ENCODE measurements around the gene SAMD4B. TPM values are rescaled to one million over a fixed set of nuclear protein-coding genes. Genes with fewer than 3 reads are reported as not detected.

Gene SAMD4B
- total and polyA plus RNA-seq, 2 donors from 2014 or later = 92.9 to 100 TPM

DNA sequence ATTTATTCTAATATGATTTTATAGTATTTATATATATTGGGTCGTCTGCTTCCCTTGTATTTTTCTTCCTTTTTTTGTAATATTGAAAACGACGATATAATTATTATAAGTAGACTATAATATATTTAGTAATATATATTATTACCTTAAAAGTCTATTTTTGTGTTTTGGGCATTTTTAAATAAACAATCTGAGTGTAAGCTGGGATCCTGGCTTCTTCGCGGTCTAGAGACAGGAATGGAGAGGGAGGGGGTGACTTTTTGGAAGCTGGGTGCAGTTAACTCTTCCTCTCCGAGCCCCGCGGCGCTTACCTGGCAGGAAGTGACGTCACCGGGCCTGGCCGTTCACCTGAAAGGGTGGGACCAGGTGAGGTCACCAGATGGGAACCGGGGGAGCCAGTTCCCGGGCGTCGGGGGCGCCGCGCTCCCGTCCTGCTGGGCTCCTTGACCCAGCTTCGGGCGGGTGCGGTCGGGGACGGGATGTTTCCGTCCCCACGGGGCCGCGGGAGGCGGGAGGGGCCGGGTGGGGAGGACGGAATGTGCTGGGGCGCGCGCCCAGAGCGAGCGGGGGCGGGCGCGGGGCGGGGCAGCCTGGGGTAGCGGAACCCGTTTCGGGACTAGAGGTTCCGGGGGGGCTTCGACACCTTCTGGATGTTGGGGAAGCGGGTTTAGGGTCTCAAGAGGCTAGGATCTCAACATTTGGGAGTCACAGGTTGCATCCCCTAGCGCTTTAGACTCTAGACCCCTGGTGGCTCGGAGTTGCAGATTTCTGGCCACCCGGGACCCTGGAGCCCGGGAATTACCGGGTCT is 67.2 kb downstream of the SAMD4B start:
- DNase-seq = peak; percentile 85 to 98 (median 92)
- TF ChIP-seq, protein P1, sequence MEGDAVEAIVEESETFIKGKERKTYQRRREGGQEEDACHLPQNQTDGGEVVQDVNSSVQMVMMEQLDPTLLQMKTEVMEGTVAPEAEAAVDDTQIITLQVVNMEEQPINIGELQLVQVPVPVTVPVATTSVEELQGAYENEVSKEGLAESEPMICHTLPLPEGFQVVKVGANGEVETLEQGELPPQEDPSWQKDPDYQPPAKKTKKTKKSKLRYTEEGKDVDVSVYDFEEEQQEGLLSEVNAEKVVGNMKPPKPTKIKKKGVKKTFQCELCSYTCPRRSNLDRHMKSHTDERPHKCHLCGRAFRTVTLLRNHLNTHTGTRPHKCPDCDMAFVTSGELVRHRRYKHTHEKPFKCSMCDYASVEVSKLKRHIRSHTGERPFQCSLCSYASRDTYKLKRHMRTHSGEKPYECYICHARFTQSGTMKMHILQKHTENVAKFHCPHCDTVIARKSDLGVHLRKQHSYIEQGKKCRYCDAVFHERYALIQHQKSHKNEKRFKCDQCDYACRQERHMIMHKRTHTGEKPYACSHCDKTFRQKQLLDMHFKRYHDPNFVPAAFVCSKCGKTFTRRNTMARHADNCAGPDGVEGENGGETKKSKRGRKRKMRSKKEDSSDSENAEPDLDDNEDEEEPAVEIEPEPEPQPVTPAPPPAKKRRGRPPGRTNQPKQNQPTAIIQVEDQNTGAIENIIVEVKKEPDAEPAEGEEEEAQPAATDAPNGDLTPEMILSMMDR (IDR thresholded peaks at IDR 0.05; ENCODE audit: borderline replicate concordance, extremely low read depth, insufficient read depth) = no peak
- intact Hi-C loops (cut with DNase I) = no loop called here

GRCh38 chr19:39410017-39410830 is 68.0 kb downstream of the SAMD4B start:
- Histone ChIP-seq H3K9me3 (ENCODE audit: control insufficient read depth in 2 of 3, insufficient read depth in 1 of 3, low read length in 3 of 3) (no peaks in the 10 kb centered on the region), H3K9ac (ENCODE audit: low read length in 3 of 3) (peak overlapping the region; percentile 38 to 77 (median 49)), H3K4me1 (ENCODE audit: control insufficient read depth in 2 of 3, insufficient read depth in 2 of 3, low read depth in 1 of 3, low read length in 3 of 3) (peaks cover 14 to 28% (median 24%) of the 10 kb centered on the region in 3 donors), H3K27ac (ENCODE audit: low read depth in 2 of 2, low read length in 2 of 2) (peak overlapping the region; percentile 95 to 98), H3K27me3 (ENCODE audit: control insufficient read depth, insufficient read depth, low read length) (no peaks in the 10 kb centered on the region), H3K36me3 (ENCODE audit: control insufficient read depth in 2 of 3, insufficient read depth in 3 of 3, low read length in 3 of 3) (peaks cover 0 to 22% (median 6%) of the 10 kb centered on the region in 3 donors), H3K4me3 (ENCODE audit: low read length in 3 of 3) (peak overlapping the region; percentile 66 to 99 (median 66))
- FAIRE-seq (no peak), DNase-seq (peak; percentile 60 to 97 (median 82))
- TF ChIP-seq, protein P1 (IDR thresholded peaks at IDR 0.05; ENCODE audit: borderline replicate concordance, extremely low read depth, insufficient read depth) = peak; percentile 2
- intact Hi-C loops (cut with DNase I) = no loop called here

More for the DNA sequence above, 67.2 kb downstream of the SAMD4B start:
- Histone ChIP-seq H3K9ac (ENCODE audit: low read length in 3 of 3) (peak overlapping the region; percentile 49 to 100 (median 95)), H3K27ac (ENCODE audit: low read depth in 2 of 2, low read length in 2 of 2) (peak overlapping the region; percentile 98 to 99), H3K36me3 (ENCODE audit: control insufficient read depth in 2 of 3, insufficient read depth in 3 of 3, low read length in 3 of 3) (peaks cover 0 to 22% (median 6%) of the 10 kb centered on the region in 3 donors), H3K27me3 (ENCODE audit: control insufficient read depth, insufficient read depth, low read length) (no peaks in the 10 kb centered on the region), H3K4me3 (ENCODE audit: low read length in 3 of 3) (peak overlapping the region; percentile 66 to 99 (median 96)), H3K4me1 (ENCODE audit: control insufficient read depth in 2 of 3, insufficient read depth in 2 of 3, low read depth in 1 of 3, low read length in 3 of 3) (peaks cover 14 to 27% (median 24%) of the 10 kb centered on the region in 3 donors), H3K9me3 (ENCODE audit: control insufficient read depth in 2 of 3, insufficient read depth in 1 of 3, low read length in 3 of 3) (no peaks in the 10 kb centered on the region)
- FAIRE-seq = peak; percentile 54

DNA sequence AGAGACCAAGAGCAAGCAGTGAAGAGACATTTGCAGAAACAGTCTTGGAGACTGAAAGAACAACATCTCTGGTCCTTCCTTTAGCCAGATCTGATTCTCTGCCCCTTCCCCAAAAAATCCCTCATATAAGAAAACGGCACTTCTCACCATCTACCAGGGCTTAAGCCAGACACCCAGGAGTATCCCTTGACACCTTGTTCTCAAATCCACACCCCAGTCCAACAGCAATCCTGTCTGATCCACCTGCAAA is 68.5 kb downstream of the SAMD4B start:
- Histone ChIP-seq H3K9ac (ENCODE audit: low read length in 3 of 3) (peak overlapping the region; percentile 30 to 77 (median 38)), H3K4me3 (ENCODE audit: low read length in 3 of 3) (peak overlapping the region; percentile 66 to 99 (median 66)), H3K4me1 (ENCODE audit: control insufficient read depth in 2 of 3, insufficient read depth in 2 of 3, low read depth in 1 of 3, low read length in 3 of 3) (peaks cover 14 to 28% (median 24%) of the 10 kb centered on the region in 3 donors), H3K9me3 (ENCODE audit: control insufficient read depth in 2 of 3, insufficient read depth in 1 of 3, low read length in 3 of 3) (no peaks in the 10 kb centered on the region), H3K27me3 (ENCODE audit: control insufficient read depth, insufficient read depth, low read length) (no peaks in the 10 kb centered on the region), H3K27ac (ENCODE audit: low read depth in 2 of 2, low read length in 2 of 2) (peak overlapping the region; percentile 95 to 98), H3K36me3 (ENCODE audit: control insufficient read depth in 2 of 3, insufficient read depth in 3 of 3, low read length in 3 of 3) (peaks cover 0 to 22% (median 6%) of the 10 kb centered on the region in 3 donors)
- FAIRE-seq = no peak
- TF ChIP-seq, protein P1 (IDR thresholded peaks at IDR 0.05; ENCODE audit: borderline replicate concordance, extremely low read depth, insufficient read depth) = no peak
- intact Hi-C loops (cut with DNase I) = no loop called here
- no peak for DNase-seq
